IMR-90 (cell line): ENCODE results near the gene USH2A. TPM values are rescaled to one million over a fixed set of nuclear protein-coding genes. Genes with fewer than 3 reads are reported as not detected.
A peak's percentile ranks its signal among the peaks of the same experiment; 100 is the strongest.

Experiments used
- ATAC-seq: fragments of 200-7000 bp; cut with Tn5 transposase; 2 replicates; pipeline ENCODE4 v1.9.1; 2020; ENCODE audit warnings: low read depth, mild to moderate bottlenecking, moderate library complexity
- BruUV-seq: library from RNA; stranded (reverse); fragments of 400-500 nt; replicated peaks from 2 replicates; lab custom pipeline; 2021; lab: Mats Ljungman, UMichigan
- CTCF ChIA-PET: fragments of 300-600 bp; formaldehyde crosslinking; extraction: SDS; loops from one replicate; lab custom pipeline; 2021; ENCODE audit warnings: antibody characterized with exemption; lab: Yijun Ruan, JAX
- POLR2A ChIA-PET: fragments of 300-600 bp; sonication (Branson Sonifier 250); formaldehyde crosslinking; loops from one replicate; lab custom pipeline; 2022; ENCODE audit warnings: antibody characterized with exemption; ENCODE audit not compliant: unreplicated experiment; lab: Charles Lee
- DNase-seq: peaks from one replicate; pipeline ENCODE4 v3.0.0; 2013
- H2AFZ ChIP-seq: replicated peaks from 2 replicates; pipeline ENCODE3; 2013; ENCODE audit warnings: low read length, mild to moderate bottlenecking; ENCODE audit not compliant: poor library complexity
- H2AK5ac ChIP-seq: 2 replicates; pipeline ENCODE4 v1.6.1; 2013; ENCODE audit warnings: low read depth, low read length, inconsistent platforms
- H2AK9ac ChIP-seq: replicated peaks from 2 replicates; pipeline ENCODE3; 2013; ENCODE audit warnings: mild to moderate bottlenecking, low read depth, low read length, moderate library complexity; ENCODE audit not compliant: poor library complexity
- H2BK120ac ChIP-seq: 2 replicates; pipeline ENCODE4 v1.6.1; 2013; ENCODE audit warnings: low read depth, low read length, inconsistent platforms
- H2BK15ac ChIP-seq: 3 replicates; pipeline ENCODE4 v1.6.1; 2013; ENCODE audit warnings: low read depth, low read length, inconsistent platforms
- H2BK20ac ChIP-seq: 2 replicates; pipeline ENCODE4 v1.6.1; 2013; ENCODE audit warnings: low read depth, mild to moderate bottlenecking, inconsistent platforms, low read length, moderate library complexity
- H2BK5ac ChIP-seq: 2 replicates; pipeline ENCODE4 v1.6.1; 2013; ENCODE audit warnings: mild to moderate bottlenecking, low read depth, low read length, inconsistent platforms; ENCODE audit not compliant: poor library complexity, severe bottlenecking
- H3K14ac ChIP-seq: replicated peaks from 2 replicates; pipeline ENCODE4 v1.6.1; 2013; ENCODE audit warnings: low read depth, low read length, inconsistent platforms
- H3K18ac ChIP-seq: 2 replicates; pipeline ENCODE4 v1.6.1; 2013; ENCODE audit warnings: low read depth, low read length, control low read depth
- H3K23ac ChIP-seq: 2 replicates; pipeline ENCODE4 v1.6.1; 2013; ENCODE audit warnings: low read depth, low read length, inconsistent platforms
- H3K27ac ChIP-seq: 2 replicates; pipeline ENCODE4 v1.5.1; 2013; ENCODE audit warnings: mild to moderate bottlenecking, control low read depth, low read length; ENCODE audit not compliant: insufficient read depth
- H3K27me3 ChIP-seq: 2 replicates; pipeline ENCODE4 v1.6.1; 2013; ENCODE audit warnings: low read length; ENCODE audit not compliant: control insufficient read depth, insufficient read depth
- H3K36me3 ChIP-seq: 2 replicates; pipeline ENCODE4 v1.6.1; 2013; ENCODE audit warnings: low read length, mixed read lengths; ENCODE audit not compliant: control insufficient read depth, insufficient read depth
- H3K4ac ChIP-seq: 2 replicates; pipeline ENCODE4 v1.6.1; 2013; ENCODE audit warnings: low read depth, low read length, inconsistent platforms
- H3K4me1 ChIP-seq: 2 replicates; pipeline ENCODE4 v1.6.1; 2013; ENCODE audit warnings: low read length, mixed read lengths; ENCODE audit not compliant: control insufficient read depth, insufficient read depth
- H3K4me2 ChIP-seq: 2 replicates; pipeline ENCODE4 v1.6.1; 2013; ENCODE audit warnings: low read depth, mild to moderate bottlenecking, control low read depth, low read length, moderate library complexity
- H3K4me3 ChIP-seq: 2 replicates; pipeline ENCODE4 v1.5.1; 2013; ENCODE audit warnings: low read depth, mild to moderate bottlenecking, control low read depth, low read length, moderate library complexity; ENCODE audit not compliant: insufficient read depth
- H3K56ac ChIP-seq: 2 replicates; pipeline ENCODE4 v1.6.1; 2013; ENCODE audit warnings: low read length, inconsistent platforms; ENCODE audit not compliant: insufficient read depth; ENCODE audit errors: extremely low read depth
- H3K79me1 ChIP-seq, 2 experiments: 2 replicates each; pipeline ENCODE4 v1.6.1; 2013; ENCODE audit warnings: low read length in 2 of 2, inconsistent platforms in 1 of 2, low read depth in 1 of 2
- H3K9ac ChIP-seq: 2 replicates; pipeline ENCODE4 v1.6.1; 2013; ENCODE audit warnings: low read depth, low read length, control low read depth
- H3K9me1 ChIP-seq: 2 replicates; pipeline ENCODE4 v1.6.1; 2013; ENCODE audit warnings: low read length, inconsistent platforms; ENCODE audit not compliant: insufficient read depth
- H3K9me3 ChIP-seq: 2 replicates; pipeline ENCODE4 v1.6.1; 2013; ENCODE audit warnings: low read length; ENCODE audit not compliant: control insufficient read depth, insufficient read depth
- H4K20me1 ChIP-seq: 2 replicates; pipeline ENCODE4 v1.6.1; 2013; ENCODE audit warnings: low read length, inconsistent platforms; ENCODE audit not compliant: insufficient read depth
- H4K5ac ChIP-seq: 2 replicates; pipeline ENCODE4 v1.6.1; 2013; ENCODE audit warnings: mild to moderate bottlenecking, low read depth, low read length, control low read depth
- H4K8ac ChIP-seq, 2 experiments: 2 replicates each; pipeline ENCODE4 v1.6.1; 2013; ENCODE audit warnings: low read depth in 2 of 2, low read length in 2 of 2, control low read depth in 1 of 2, inconsistent platforms in 1 of 2
- H4K91ac ChIP-seq: 2 replicates; pipeline ENCODE4 v1.6.1; 2013; ENCODE audit warnings: low read depth, low read length, inconsistent platforms; ENCODE audit not compliant: insufficient read depth
- BHLHE40 ChIP-seq: fragments of 150-350 bp; IDR thresholded peaks from 2 replicates; pipeline ENCODE4 v1.6.1; 2016; ENCODE audit warnings: mild to moderate bottlenecking, low read depth, low read length
- CEBPB ChIP-seq: IDR thresholded peaks from 2 replicates; pipeline ENCODE4 v1.6.1; 2012; ENCODE audit warnings: low read depth, low read length, improper control_type of control experiment
- ELK1 ChIP-seq: fragments of 150-350 bp; IDR thresholded peaks from 2 replicates; pipeline ENCODE4 v1.6.1; 2016; ENCODE audit warnings: low read depth, mild to moderate bottlenecking, low read length, moderate library complexity, borderline replicate concordance
- MAFK ChIP-seq: IDR thresholded peaks from 2 replicates; pipeline ENCODE4 v1.6.1; 2012; ENCODE audit warnings: low read depth, low read length, improper control_type of control experiment
- MXI1 ChIP-seq: IDR thresholded peaks from 2 replicates; pipeline ENCODE4 v1.6.1; 2012; ENCODE audit warnings: low read depth, mild to moderate bottlenecking, low read length, moderate library complexity, borderline replicate concordance
- NFE2L2 ChIP-seq: fragments of 150-350 bp; IDR thresholded peaks from 2 replicates; pipeline ENCODE4 v1.6.1; 2016; ENCODE audit warnings: low read depth, mild to moderate bottlenecking, low read length
- POLR2A ChIP-seq: IDR thresholded peaks from 2 replicates; pipeline ENCODE4 v1.6.1; 2012; ENCODE audit warnings: mild to moderate bottlenecking, low read depth, low read length
- RAD21 ChIP-seq: IDR thresholded peaks from 2 replicates; pipeline ENCODE4 v1.6.1; 2012; ENCODE audit warnings: low read length, improper control_type of control experiment
- RCOR1 ChIP-seq: IDR thresholded peaks from 2 replicates; pipeline ENCODE4 v1.6.1; 2012; ENCODE audit warnings: mild to moderate bottlenecking, low read length, improper control_type of control experiment; ENCODE audit not compliant: insufficient replicate concordance
- RFX5 ChIP-seq: IDR thresholded peaks from 2 replicates; pipeline ENCODE4 v1.8.0; 2012; ENCODE audit warnings: low read depth, mild to moderate bottlenecking, low read length, moderate library complexity
- SMC3 ChIP-seq: fragments of 150-350 bp; IDR thresholded peaks from 2 replicates; pipeline ENCODE4 v1.6.1; 2016; ENCODE audit warnings: low read depth, mild to moderate bottlenecking, antibody characterized with exemption, low read length, moderate library complexity
- USF2 ChIP-seq: fragments of 150-350 bp; IDR thresholded peaks from 2 replicates; pipeline ENCODE4 v1.6.1; 2017; ENCODE audit warnings: mild to moderate bottlenecking, antibody characterized with exemption, low read length, low read depth
- WGBS, 2 experiments: methylation state at CpG; one replicate each; pipeline versions ENCODE4 v1.1.5 to v1.1.7; 2013; ENCODE audit warnings: missing lambda C conversion rate in 2 of 2; ENCODE audit not compliant: insufficient read length in 1 of 2; ENCODE audit errors: extremely low coverage in 2 of 2; 5-methylcytosine and 5-hydroxymethylcytosine counted together
- dilution Hi-C: fragments of 300-500 bp; cut with HindIII; formaldehyde crosslinking; loops from one replicate; pipeline ENCODE4 v1.14.3; 2018; ENCODE audit warnings: low sequenced_read_pairs; ENCODE audit not compliant: unreplicated experiment
- in situ Hi-C: fragments of 300-500 bp; cut with MboI; formaldehyde crosslinking; loops from 3 replicates; pipeline ENCODE4 v1.14.3; 2019; ENCODE audit warnings: low sequenced_read_pairs, inconsistent platforms, mixed read lengths
- intact Hi-C: fragments of 100-400 bp; cut with micrococcal nuclease; formaldehyde crosslinking; loops from 2 replicates; pipeline ENCODE4 v1.10.0; 2022
- polyA plus RNA-seq, 3 experiments: library from polyadenylated mRNA; depleted of rRNA; stranded (reverse); fragments of >200 nt; gene quantifications; 2 replicates each; pipeline ENCODE4 v1.2.3, GENCODE V29; 2012; ENCODE audit warnings: low replicate concordance in 1 of 3
- total RNA-seq: library from RNA; depleted of rRNA; stranded (reverse); fragments of >200 nt; gene quantifications from 2 replicates; pipeline ENCODE4 v1.2.3, GENCODE V29; 2012

Gene USH2A
- total and polyA plus RNA-seq, 2 of the 4 experiments (the other 2 are of a cell fraction), result under 0.01 to 0.02 TPM

GRCh38 chr1:216237927-216238542, 185.2 kb downstream of the USH2A start:
- Histone ChIP-seq H3K56ac (no peak overlapping the region; the same call in 1 of the 2 replicates), H2AK9ac (no peak overlapping the region), H2BK15ac (0 out of 3 replicates have a peak overlapping the region, but pooled peaks have one; percentile 11), H3K4ac (no peak overlapping the region), H4K8ac (peak overlapping the region in 1 of 2 experiments; percentile 26; a peak in 1 of 4 replicates), H3K14ac (no peak overlapping the region), H2BK20ac (peak overlapping the region; percentile 6; the same call in 1 of the 2 replicates), H4K5ac (peak overlapping the region; percentile 94), H3K18ac (peak overlapping the region; percentile 89), H3K4me1 (peaks cover 2% of the 10 kb centered on the region; the same call in 1 of the 2 replicates), H3K27ac (no peak overlapping the region), H3K4me2 (no peak overlapping the region; the same call in 1 of the 2 replicates), H3K9ac (no peak overlapping the region), H4K20me1 (no peaks in the 10 kb centered on the region), H3K4me3 (no peak overlapping the region), H2BK5ac (no peak overlapping the region), H4K91ac (peak overlapping the region; percentile 20; the same call in 1 of the 2 replicates), H3K79me1 (no peaks in the 10 kb centered on the region), H2AFZ (no peak overlapping the region), H3K36me3 (no peaks in the 10 kb centered on the region), H3K23ac (no peak overlapping the region), H3K9me1 (no peaks in the 10 kb centered on the region), H3K27me3 (no peaks in the 10 kb centered on the region), H3K9me3 (no peaks in the 10 kb centered on the region), H2BK120ac (peak overlapping the region; percentile 36; the same call in 1 of the 2 replicates), H2AK5ac (no peak overlapping the region)
- in situ Hi-C loops (no loop called here), dilution Hi-C loops (no loop called here), intact Hi-C loops (no loop called here)
- ChIA-PET CTCF (interaction anchor here (0.5 kb wide), 1 partner anchor 9 kb away, joined by 4 read pairs; no protein-coding TSS in a partner anchor), POLR2A (interaction anchor here (0.6 kb wide), 1 partner anchor 54 kb away, joined by 3 read pairs; no protein-coding TSS in a partner anchor)
- BruUV-seq, result no TSS peak
- WGBS, 2 experiments, result no CpG with 5 or more reads among the region's 3 CpGs
- TF ChIP-seq BHLHE40, result no peak
- no peak for TF ChIP-seq MXI1
- TF ChIP-seq ELK1, result no peak
- no peak for TF ChIP-seq CEBPB
- TF ChIP-seq RCOR1, result no peak
- TF ChIP-seq MAFK, result no peak
- TF ChIP-seq USF2, result no peak
- no peak for TF ChIP-seq SMC3
- no peak for TF ChIP-seq NFE2L2
- TF ChIP-seq RFX5, result no peak
- no peak for TF ChIP-seq RAD21
- no peak for TF ChIP-seq POLR2A
- no peak for DNase-seq
- no peak for ATAC-seq
